Testis (tissue), 3 donors: Measurements from ENCODE around the gene TECPR2. TPM values are rescaled to one million over a fixed set of nuclear protein-coding genes. Genes with fewer than 3 reads are reported as not detected.

Experiments
- DNase-seq: peaks from one replicate; pipeline ENCODE4 v3.0.0-alpha.2; 2019
- H3K27ac ChIP-seq, 2 donors: fragments of 200-600 bp; sonication (generic); one replicate each; pipeline ENCODE4 v1.5.1; 2019
- H3K27me3 ChIP-seq: fragments of 200-600 bp; sonication (generic); one replicate; pipeline ENCODE4 v1.5.1; 2019
- H3K36me3 ChIP-seq: fragments of 200-600 bp; sonication (generic); one replicate; pipeline ENCODE4 v1.5.1; 2017; ENCODE audit warnings: low read depth; ENCODE audit errors: missing control alignments
- H3K4me1 ChIP-seq: fragments of 200-600 bp; sonication (generic); one replicate; pipeline ENCODE4 v1.5.1; 2019
- H3K4me3 ChIP-seq, 2 donors: fragments of 200-600 bp; sonication (generic); one replicate each; pipeline ENCODE4 v1.5.1; 2017 to 2019
- H3K9me3 ChIP-seq: fragments of 200-600 bp; sonication (generic); one replicate; pipeline ENCODE4 v1.5.1; 2017
- CTCF ChIP-seq, 3 experiments: fragments of 450-650 bp in 2 of 3; fragments of 200-600 bp in 1 of 3; sonication (generic) in 1 of 3; IDR thresholded peaks; one replicate each; pipeline ENCODE4 v1.5.1; 2016 to 2019; ENCODE audit warnings: antibody characterized with exemption in 3 of 3, mild to moderate bottlenecking in 2 of 3, moderate library complexity in 1 of 3
- POLR2A ChIP-seq: fragments of 450-650 bp; IDR thresholded peaks from one replicate; pipeline ENCODE4 v1.6.1; 2017; ENCODE audit warnings: antibody characterized with exemption, mild to moderate bottlenecking, moderate library complexity
- WGBS, 2 donors: methylation state at CpG; one replicate each; pipeline ENCODE4 v1.1.5; 2018; 5-methylcytosine and 5-hydroxymethylcytosine counted together
- intact Hi-C: fragments of 100-400 bp; cut with DNase I; formaldehyde crosslinking; loops from one replicate; pipeline ENCODE4 v1.15.1; 2023; ENCODE audit warnings: low total_unique reads
- polyA plus RNA-seq: library from polyadenylated mRNA; stranded (reverse); fragments of 350-450 nt; fragmentation: Illumina TruSeq; extraction: RNeasy Lipid Tissue Mini Kit (QIAGEN cat#74804); gene quantifications from one replicate; pipeline ENCODE4 v1.2.3, GENCODE V29; 2014; ENCODE audit warnings: low read depth, low replicate concordance; ENCODE audit not compliant: insufficient read depth
- total RNA-seq, 2 donors: library from RNA; depleted of rRNA; stranded (reverse); fragments of >200 nt; gene quantifications; one replicate each; pipeline ENCODE4 v1.2.3, GENCODE V29; 2016

The TECPR2 gene
- total and polyA plus RNA-seq, 3 donors from 2014 or later: 43.4 to 65.9 (median 43.6) TPM

- Histone ChIP-seq H3K27me3 (no peaks in the 10 kb centered on the region), H3K4me1 (no peaks in the 10 kb centered on the region), H3K36me3 (no peaks in the 10 kb centered on the region), H3K4me3 (no peak overlapping the region), H3K27ac (no peak overlapping the region), H3K9me3 (no peaks in the 10 kb centered on the region)
- WGBS, 2 donors: 74 to 88% methylated on average over 7 of the region's 7 CpGs
- intact Hi-C loops: no loop called here
- no peak for DNase-seq
- TF ChIP-seq POLR2A (no peak), CTCF (IDR thresholded peaks at IDR 0.05) (no peak)
These were observed 82.3 kb downstream of the TECPR2 start for GRCh38 chr14:102445066-102445465.

- WGBS, 2 donors: 93 to 95% methylated on average over 15 of the region's 15 CpGs
- no peak for TF ChIP-seq CTCF (IDR thresholded peaks at IDR 0.05)
- no peak for TF ChIP-seq POLR2A
- H3K4me3 ChIP-seq: no peak overlapping the region
- H3K36me3 ChIP-seq: no peaks in the 10 kb centered on the region
- no peaks in the 10 kb centered on the region for H3K27me3 ChIP-seq
- H3K27ac ChIP-seq: no peak overlapping the region
- DNase-seq: no peak
- intact Hi-C loops: no loop called here
- H3K9me3 ChIP-seq: no peaks in the 10 kb centered on the region
- no peaks in the 10 kb centered on the region for H3K4me1 ChIP-seq
These were observed 82.9 kb downstream of the TECPR2 start for GRCh38 chr14:102445641-102446040.

GRCh38 chr14:102450206-102451063 is 87.7 kb downstream of the TECPR2 start:
- intact Hi-C loops: no loop called here

GRCh38 chr14:102451064-102451352 is 88.3 kb downstream of the TECPR2 start:
- Histone ChIP-seq H3K36me3 (no peaks in the 10 kb centered on the region), H3K4me1 (no peaks in the 10 kb centered on the region)
- 86% methylated on average over 6 to 10 of the region's 10 CpGs for WGBS, 2 donors

More at GRCh38 chr14:102450206-102451063, 87.7 kb downstream of the TECPR2 start:
- Histone ChIP-seq H3K4me3 (no peak overlapping the region), H3K4me1 (no peaks in the 10 kb centered on the region), H3K36me3 (no peaks in the 10 kb centered on the region), H3K27ac (no peak overlapping the region), H3K27me3 (no peaks in the 10 kb centered on the region), H3K9me3 (no peaks in the 10 kb centered on the region)
- WGBS, 2 donors: 79 to 80% methylated on average over 14 to 17 of the region's 17 CpGs
- no peak for DNase-seq
- TF ChIP-seq POLR2A (no peak), CTCF (IDR thresholded peaks at IDR 0.05) (no peak)

More at GRCh38 chr14:102451064-102451352, 88.3 kb downstream of the TECPR2 start:
- no peak for DNase-seq
- H3K27me3 ChIP-seq: no peaks in the 10 kb centered on the region
- no peak overlapping the region for H3K4me3 ChIP-seq
- no peaks in the 10 kb centered on the region for H3K9me3 ChIP-seq
- TF ChIP-seq POLR2A (no peak), CTCF (IDR thresholded peaks at IDR 0.05) (no peak)
- intact Hi-C loops: no loop called here
- H3K27ac ChIP-seq: no peak overlapping the region
